ENCODE data around the gene TNMD. TPM values are rescaled to one million over a fixed set of nuclear protein-coding genes. Genes with fewer than 3 reads are reported as not detected.
"Not testable (repeated sequence)": the region's sequence is repeated elsewhere in the genome, so short reads cannot be mapped to it uniquely, and the experiment has no call there.

TNMD gene
- not detected for total RNA-seq (ENCODE audit: unreplicated experiment)
- long read RNA-seq, result 0 reads

GRCh38 chrX:100584611-100585010 lies at the start of gene TNMD:
Gene TNMD, plus strand, starts transcription at chrX:100584936. Its CDS starts 83 bp downstream, at chrX:100585019.
- H3K4me3 Mint-ChIP-seq (ENCODE audit: unreplicated experiment), result no peak within 1 kb of the TSS
- no peak for DNase-seq
- no peaks in the 10 kb centered on the region for H3K9me3 Mint-ChIP-seq (ENCODE audit: unreplicated experiment)
- H3K36me3 Mint-ChIP-seq (ENCODE audit: unreplicated experiment), result no peaks in the 10 kb centered on the region
- no peak within 1 kb of the TSS for H3K27ac Mint-ChIP-seq (ENCODE audit: unreplicated experiment)
- no peaks in the 10 kb centered on the region for H3K27me3 Mint-ChIP-seq (ENCODE audit: unreplicated experiment)
- H3K4me1 Mint-ChIP-seq (ENCODE audit: low read depth, unreplicated experiment), result no peaks in the 10 kb centered on the region
- TF ChIP-seq CTCF (IDR thresholded peaks at IDR 0.05; ENCODE audit: partially characterized antibody, unreplicated experiment), result no peak

- peak; percentile 50 for TF ChIP-seq CTCF (IDR thresholded peaks at IDR 0.05; ENCODE audit: partially characterized antibody, unreplicated experiment)
- DNase-seq; H3K27me3 Mint-ChIP-seq (ENCODE audit: unreplicated experiment); H3K27ac Mint-ChIP-seq (ENCODE audit: unreplicated experiment); H3K4me1 Mint-ChIP-seq (ENCODE audit: low read depth, unreplicated experiment); H3K36me3 Mint-ChIP-seq (ENCODE audit: unreplicated experiment); H3K9me3 Mint-ChIP-seq (ENCODE audit: unreplicated experiment); H3K4me3 Mint-ChIP-seq (ENCODE audit: unreplicated experiment): not testable (repeated sequence)
Measured at GRCh38 chrX:100565534-100565933, 19.2 kb upstream of the TNMD start.

GRCh38 chrX:100586747-100587146 lies 2.0 kb downstream of the TNMD start:
- Mint-ChIP-seq H3K27me3 (ENCODE audit: unreplicated experiment) (no peaks in the 10 kb centered on the region), H3K27ac (ENCODE audit: unreplicated experiment) (no peak overlapping the region), H3K36me3 (ENCODE audit: unreplicated experiment) (no peaks in the 10 kb centered on the region), H3K4me1 (ENCODE audit: low read depth, unreplicated experiment) (no peaks in the 10 kb centered on the region), H3K9me3 (ENCODE audit: unreplicated experiment) (no peaks in the 10 kb centered on the region), H3K4me3 (ENCODE audit: unreplicated experiment) (no peak overlapping the region)
- TF ChIP-seq CTCF (IDR thresholded peaks at IDR 0.05; ENCODE audit: partially characterized antibody, unreplicated experiment), result no peak
- DNase-seq, result no peak

- Mint-ChIP-seq H3K36me3 (ENCODE audit: unreplicated experiment) (no peaks in the 10 kb centered on the region), H3K4me3 (ENCODE audit: unreplicated experiment) (no peak overlapping the region), H3K27ac (ENCODE audit: unreplicated experiment) (no peak overlapping the region), H3K27me3 (ENCODE audit: unreplicated experiment) (no peaks in the 10 kb centered on the region), H3K9me3 (ENCODE audit: unreplicated experiment) (no peaks in the 10 kb centered on the region), H3K4me1 (ENCODE audit: low read depth, unreplicated experiment) (no peaks in the 10 kb centered on the region)
- DNase-seq, result no peak
- TF ChIP-seq CTCF (IDR thresholded peaks at IDR 0.05; ENCODE audit: partially characterized antibody, unreplicated experiment), result no peak
Measured at GRCh38 chrX:100587861-100588260, 3.1 kb downstream of the TNMD start.

GRCh38 chrX:100591256-100592051 lies 6.7 kb downstream of the TNMD start:
- no peak for DNase-seq
- no peak for TF ChIP-seq CTCF (IDR thresholded peaks at IDR 0.05; ENCODE audit: partially characterized antibody, unreplicated experiment)
- Mint-ChIP-seq H3K27me3 (ENCODE audit: unreplicated experiment) (no peaks in the 10 kb centered on the region), H3K4me1 (ENCODE audit: low read depth, unreplicated experiment) (no peaks in the 10 kb centered on the region), H3K9me3 (ENCODE audit: unreplicated experiment) (no peaks in the 10 kb centered on the region), H3K36me3 (ENCODE audit: unreplicated experiment) (no peaks in the 10 kb centered on the region), H3K27ac (ENCODE audit: unreplicated experiment) (no peak overlapping the region), H3K4me3 (ENCODE audit: unreplicated experiment) (no peak overlapping the region)

Data from glutamatergic neuron (in vitro differentiated cells).